Epidermal melanocyte (primary cell): ENCODE results near the gene MCTP1.

Source experiments
- DNase-seq: peaks from one replicate; pipeline ENCODE4 v3.0.0; 2011; ENCODE audit warnings: low spot score; ENCODE audit not compliant: insufficient read length

The MCTP1 gene

DNA sequence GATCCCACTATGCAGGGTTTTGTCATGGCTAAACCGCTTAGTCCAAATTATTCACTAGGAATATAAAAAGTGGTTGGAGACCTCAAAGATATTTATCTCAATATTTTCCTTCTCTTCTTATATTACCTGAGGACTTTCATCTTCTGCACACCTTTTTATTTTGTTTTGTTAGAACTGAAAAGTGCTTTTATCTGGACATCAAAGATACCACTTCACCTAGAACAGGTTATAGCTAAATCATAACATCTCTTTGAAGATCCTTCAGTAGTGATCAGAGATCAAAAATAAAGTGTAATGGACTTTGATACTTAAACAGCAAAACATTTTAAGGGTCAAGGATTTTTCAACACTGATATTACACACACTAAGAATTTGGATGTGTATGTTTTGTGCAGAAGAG is 160.2 kb downstream of the MCTP1 start:
- no peak for DNase-seq

DNA sequence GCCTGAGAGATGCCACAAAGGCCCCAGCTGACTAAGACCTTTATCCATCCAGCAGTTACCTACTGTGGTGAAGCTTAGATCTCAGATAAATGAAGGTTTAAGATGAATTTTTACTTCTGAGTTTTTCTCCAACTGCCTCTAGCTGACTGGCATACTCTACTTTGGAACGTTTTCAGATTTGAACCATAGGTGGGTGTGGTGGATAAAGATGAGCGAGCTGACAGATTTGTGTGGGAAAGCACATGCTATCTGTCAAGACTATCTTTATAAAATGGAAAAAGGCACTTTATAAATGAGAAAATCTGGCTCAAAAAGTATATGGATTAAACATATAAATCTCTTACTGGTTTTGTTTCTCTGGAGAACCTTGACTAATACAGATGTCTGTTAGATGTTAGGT is 160.8 kb downstream of the MCTP1 start:
- no peak for DNase-seq

DNA sequence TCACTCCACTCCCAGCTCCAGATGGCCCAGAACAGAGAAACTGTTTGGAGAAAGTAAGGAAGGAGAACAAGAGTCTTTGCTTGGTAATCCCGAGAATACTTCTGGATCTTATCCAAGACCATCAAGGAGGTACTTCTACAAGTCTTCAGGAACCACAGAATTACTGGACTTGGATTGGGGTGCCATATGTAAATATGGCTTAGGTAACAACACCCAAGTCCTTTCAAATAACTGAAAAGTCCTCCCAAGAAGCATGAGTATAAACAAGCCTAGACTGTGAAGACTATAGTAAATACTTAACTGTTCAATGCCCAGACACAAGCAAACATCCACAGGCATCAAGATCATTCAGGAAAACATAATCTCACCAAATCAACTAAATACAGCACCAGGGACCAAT is 170.0 kb downstream of the MCTP1 start:
- DNase-seq: no peak

DNA sequence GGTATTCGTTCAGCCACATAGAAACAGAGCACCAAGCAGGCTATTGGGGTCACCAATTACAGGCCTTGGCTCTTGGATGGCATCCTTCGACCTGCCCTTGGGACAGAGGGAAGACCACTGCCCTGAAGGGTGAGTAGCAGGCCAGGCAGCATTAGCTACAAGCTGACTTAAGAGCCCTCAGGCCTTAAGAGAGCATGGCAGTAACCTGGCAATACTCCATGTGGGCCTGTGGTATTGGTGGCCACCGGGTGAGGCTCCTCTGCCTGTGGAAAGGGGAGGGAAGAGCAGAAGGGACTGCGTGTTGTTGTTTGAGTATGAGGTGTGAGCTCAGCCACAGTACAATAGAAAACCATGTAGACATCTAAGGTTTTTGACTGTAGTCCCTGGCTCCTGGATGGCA is 170.6 kb downstream of the MCTP1 start:
- no peak for DNase-seq

DNA sequence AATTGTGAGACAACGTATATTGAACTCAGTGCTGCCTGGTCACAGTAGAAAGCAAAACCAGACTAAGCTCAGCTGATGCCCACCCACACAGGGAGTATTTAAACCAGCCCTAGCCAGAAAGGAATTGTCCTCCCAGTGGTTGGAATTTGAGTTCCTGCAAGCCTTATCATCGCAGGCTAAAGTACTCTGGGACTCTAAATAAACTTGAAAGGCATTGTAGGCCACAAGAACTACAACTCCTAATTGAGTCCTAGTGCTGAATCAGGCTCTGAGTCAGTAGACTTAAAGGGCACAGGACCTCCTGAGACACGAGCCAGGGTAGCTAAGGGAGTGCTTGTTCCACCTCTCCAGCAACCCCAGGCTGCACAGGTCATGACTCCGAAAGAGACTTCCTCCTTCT is 171.4 kb downstream of the MCTP1 start:
- no peak for DNase-seq

DNA sequence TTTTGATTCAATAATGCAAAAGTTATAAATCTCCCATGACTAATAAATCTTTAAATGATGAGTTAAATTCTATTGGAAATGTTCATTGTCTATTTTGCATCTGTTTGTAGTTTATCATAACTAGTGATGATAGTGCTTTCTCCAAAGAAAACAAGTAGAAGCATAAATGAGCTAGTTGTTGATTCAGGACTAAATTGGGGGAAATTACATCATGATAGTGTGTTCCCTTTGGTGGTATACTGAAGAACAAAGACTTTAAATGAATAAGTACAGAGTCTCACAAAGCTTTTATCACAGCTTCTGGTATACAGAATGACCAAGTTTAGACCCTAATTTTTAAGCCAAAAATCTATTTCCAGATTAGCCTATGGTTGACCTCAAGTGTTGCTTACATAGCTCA is 173.8 kb downstream of the MCTP1 start:
- DNase-seq: no peak

DNA sequence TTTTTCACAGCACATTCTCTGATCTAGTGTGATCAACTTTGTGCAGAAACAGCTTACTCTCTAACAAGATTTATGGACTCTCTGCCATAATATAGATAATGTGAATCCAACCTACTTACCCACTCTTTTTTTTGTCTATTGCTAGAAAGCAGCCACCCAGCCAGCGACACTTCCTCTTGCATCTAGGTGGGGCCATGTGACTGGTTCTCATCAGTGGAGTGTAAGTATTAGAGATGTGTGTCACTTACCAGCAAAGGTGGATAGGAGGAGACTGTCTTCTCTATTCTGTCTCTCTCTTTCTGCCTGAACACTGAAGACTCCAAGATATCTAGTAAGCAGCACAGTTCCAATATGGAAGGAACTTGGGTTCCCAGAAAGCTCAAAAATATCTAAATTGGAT is 174.8 kb downstream of the MCTP1 start:
- DNase-seq: no peak

DNA sequence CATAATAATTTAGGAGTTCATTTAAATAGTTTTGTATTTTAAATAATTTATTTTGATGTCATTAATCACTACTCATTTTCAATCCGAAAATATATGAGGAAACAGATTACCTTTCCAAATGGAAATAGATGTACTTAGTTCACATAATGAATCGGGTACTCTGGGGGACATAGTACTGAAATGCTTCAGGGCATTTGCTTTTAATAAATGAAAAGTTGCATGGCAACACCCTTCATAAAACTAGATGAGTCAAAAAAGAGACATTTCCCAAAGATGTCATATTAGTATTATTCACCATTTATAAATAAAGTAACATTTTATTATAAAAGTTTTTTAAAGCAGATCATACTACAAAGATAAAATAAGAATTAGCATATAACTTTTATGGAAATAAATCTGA is 177.8 kb downstream of the MCTP1 start:
- DNase-seq: no peak

DNA sequence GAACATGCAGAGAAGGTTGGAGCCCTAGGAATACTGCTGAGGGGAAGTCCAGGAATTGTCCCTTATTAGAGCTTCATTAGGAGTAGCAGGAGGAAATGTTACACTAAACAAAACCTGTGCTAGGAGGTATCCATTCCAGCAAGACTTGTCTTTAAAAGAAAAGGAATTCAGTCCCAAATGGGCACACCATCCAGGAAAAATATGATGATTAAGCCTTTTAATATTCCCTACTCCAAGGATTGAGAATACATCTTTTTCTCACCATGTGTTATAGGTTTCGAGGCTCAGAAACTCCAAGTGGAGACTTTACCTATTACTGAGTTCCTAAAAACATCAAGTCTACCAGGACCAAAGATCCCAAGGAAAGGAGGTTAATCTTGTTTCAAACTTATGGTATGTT is 179.3 kb downstream of the MCTP1 start:
- no peak for DNase-seq

DNA sequence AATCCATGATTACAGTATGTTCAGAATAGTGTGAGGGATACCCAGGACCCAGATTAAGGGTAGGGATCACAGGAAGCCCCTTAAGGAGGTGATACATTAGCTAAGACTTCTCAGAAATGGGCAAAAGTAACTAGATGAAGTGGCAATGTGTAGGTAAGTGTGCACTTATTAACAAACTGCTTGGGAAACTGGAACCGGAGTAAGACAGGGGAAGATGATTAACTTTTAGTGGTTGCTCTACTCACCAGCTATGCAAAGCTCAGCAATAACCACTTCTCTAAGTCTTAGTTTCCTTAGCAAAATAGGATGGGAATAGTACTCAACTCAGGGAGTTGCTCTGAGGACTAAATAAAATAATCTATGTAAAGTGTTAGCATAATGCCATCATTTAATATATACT is 182.2 kb downstream of the MCTP1 start:
- DNase-seq: no peak

DNA sequence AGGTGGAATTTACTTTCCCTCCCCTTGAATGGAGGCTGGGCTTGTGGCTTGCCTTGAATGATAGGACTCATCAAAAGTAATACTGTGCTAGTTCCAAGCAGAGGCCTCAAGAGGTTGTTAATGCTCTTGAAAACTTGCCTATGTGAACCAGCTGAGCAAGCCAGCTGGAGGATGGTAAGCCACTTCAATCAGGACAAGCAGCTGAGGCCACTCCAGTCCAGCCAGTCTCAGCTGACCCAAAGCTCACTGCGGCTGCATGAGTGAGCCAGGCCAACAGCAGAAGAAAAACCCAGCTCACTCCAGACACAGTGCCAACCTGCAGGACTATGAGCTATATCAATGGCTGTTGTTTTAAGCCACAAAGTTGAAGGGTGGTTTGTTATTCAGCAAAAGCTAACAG is 182.8 kb downstream of the MCTP1 start:
- DNase-seq: no peak

DNA sequence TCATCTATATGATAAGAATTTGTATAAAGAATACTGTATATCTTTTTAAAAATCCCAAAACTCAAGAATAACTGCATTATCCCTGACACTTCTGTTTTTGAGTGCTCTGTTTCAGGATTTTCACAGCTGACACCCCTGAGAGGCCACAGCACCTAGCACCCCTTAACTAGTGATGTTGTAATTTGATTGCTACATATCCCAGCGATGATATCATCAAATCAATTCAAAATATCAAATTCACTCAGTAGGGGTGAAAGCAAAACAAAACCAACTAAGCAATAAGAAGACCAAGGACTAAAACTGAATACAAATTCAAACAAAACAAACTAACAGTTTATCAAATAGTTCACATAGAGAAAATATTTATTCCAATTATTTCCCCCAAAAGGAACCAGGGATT is 184.3 kb downstream of the MCTP1 start:
- DNase-seq: no peak

DNA sequence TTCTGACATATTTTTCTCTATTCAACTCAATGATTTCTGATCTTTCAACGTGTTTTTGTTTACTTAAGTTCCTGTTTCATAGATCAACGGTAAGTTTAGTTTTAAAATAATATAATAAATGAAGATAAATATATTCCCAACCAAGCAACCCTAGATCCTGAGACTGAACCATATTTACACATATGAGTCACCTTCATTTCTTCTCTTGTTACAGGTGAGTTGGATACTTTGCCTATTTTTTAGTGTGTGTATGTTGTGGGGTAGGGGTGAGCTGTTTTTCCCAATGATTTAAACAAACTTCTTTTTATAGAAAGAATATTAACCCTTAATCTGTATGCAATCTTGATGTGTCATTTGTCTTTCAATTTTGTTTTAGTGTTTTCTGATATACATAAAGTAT is 186.9 kb downstream of the MCTP1 start:
- no peak for DNase-seq

DNA sequence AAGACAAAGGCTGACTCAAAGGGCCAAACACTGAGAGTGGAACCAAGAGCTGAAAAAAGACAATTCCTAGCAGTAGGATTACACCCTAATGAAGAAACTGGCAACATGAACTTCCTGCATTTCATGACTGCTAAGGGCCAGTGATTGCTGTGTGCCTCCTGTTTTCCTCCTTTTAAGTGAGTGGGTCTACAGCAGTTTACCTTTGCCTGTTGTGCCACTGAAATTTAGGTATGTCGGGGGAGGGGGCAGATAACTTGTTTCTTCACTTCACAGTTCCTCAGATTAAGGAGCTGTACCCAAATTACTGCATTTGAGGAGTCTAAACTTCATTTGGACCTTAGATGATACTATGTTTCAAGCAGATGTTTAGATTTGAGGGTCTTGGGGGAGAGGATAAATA is 191.7 kb downstream of the MCTP1 start:
- no peak for DNase-seq

DNA sequence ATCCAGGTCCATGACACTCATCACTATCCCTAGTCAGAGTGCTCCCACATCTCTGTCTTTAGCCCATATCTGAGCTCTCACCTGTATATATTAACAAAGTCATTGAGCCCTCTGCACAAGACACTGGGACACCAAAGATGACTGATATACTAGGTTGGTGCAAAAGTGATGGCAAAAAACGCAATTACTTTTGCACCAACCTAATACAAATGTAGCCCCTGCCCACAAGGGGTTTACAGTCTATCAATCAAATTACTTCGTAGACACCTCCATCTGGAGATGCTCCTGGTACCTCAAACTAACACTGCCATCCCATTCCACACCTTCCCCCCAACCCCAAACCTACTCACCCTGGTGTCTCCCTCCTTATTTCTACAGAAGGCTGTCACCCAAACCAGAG is 194.1 kb downstream of the MCTP1 start:
- no peak for DNase-seq

DNA sequence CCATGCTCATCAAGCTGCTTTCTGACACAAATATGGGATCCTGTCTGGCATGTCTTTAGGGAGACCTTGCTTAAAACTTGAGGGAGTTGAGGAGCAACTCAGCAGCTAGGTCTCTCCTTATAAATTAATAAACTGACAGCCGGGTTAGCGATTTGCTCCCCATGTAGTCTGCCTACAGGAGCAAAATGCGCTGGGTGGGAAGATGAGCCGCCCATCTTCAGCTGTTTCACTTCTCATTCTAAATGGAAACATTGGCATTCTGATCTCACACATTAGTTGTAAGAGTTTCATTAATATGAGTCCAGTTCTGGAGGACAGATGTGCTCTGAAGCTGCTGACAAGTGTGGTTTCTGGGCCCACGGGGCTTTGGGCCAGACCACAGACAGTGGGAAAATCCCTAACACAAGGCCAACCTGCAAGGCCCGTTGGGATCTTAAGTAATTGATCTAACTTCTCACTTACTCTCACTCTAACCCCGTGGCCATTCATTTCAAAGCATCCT is 197.0 kb downstream of the MCTP1 start:
- DNase-seq: no peak

DNA sequence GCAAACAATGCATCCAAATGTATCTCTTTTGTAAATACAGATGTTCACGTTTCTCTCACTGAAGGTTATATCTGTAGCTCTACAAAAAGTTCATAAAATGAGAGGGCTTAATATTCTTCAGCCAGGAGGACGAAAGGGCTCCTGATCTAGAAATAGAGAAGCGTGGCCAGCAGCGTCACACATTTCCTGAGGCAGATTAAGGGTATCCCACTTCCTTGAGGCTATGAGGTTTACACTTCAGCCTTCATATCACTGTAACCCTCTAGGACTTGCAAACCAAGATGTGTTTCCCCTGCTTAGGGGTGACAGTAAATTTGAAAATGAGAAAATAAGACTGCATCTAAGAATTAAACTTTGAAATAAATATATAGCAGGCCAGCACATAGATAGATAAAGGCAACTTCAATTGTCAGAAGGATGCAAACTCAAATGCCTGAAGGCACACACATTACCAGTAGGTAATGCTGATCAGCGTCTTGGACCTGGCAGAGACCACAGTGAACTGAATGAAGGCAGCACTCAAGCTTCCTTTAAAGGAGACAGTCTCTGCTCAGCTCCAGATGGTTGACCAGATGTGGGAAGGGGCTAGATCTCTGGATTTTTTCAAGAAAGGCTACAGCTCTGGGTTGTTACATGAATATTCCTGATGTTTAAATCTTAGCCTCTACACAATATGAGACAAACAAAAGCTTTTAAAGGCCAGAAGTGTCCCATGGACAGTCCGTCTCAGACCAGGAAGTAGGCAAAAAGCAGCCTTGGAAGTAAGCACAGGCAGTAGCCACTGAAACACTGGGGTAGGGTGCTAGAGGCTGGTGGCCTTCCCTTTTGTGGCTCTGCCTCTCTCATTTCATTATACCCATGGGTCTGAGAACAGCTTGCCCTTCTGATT is 197.7 kb downstream of the MCTP1 start:
- DNase-seq: no peak

DNA sequence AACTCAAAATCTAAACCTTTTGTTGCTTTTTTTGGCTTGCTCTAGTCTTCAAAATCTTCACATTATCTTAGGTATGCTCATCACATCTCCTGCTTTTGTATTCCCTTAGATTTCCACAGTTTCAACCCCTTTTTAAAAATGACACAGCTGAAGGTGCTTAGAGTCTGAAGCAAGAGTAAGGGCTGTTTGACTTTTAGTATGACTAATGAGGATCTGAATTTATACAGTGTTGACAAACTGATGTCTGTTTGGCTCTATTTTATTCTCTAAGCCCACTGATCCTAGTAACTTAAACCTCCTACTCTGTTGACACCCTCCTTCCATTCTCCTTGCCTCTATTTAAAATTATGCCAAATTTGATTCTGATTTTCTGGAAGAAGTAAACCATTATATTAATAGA is 200.1 kb downstream of the MCTP1 start:
- no peak for DNase-seq

DNA sequence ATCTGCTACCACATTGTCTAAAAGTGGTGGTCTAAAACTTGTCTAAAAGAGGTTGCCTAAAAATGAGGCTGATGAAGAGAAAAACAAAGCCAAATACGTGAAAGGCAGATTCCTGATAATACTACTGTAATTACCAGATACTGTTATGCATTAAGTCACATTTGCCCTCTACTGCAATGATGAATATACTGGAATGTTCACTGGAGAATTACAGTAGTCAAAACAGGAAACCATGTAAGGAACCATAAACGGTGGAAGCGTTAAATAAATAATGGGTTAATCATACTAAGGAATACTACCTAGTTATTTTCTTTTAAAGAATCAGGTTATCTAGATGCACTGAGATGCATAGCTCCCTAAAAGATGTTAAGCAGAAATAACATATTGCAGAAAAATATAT is 201.3 kb downstream of the MCTP1 start:
- no peak for DNase-seq

DNA sequence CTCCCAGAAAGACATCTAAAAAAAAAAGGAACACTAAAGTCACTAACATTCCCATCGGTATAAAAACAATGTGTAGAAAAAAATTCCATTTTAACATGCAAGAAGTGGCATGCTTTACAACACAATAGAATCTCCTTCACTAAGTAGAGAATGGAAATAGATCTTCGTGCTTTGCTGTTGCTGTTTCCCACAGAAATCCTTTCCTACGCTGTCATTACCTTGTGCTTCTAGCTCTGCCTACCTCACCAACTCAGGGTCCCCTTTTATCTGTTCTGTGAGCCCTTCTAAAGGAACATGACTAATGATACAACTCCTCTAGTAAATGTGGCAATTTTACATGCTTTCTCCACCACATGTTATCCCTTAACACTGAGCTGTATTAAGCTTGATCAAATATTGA is 202.9 kb downstream of the MCTP1 start:
- DNase-seq: no peak

DNA sequence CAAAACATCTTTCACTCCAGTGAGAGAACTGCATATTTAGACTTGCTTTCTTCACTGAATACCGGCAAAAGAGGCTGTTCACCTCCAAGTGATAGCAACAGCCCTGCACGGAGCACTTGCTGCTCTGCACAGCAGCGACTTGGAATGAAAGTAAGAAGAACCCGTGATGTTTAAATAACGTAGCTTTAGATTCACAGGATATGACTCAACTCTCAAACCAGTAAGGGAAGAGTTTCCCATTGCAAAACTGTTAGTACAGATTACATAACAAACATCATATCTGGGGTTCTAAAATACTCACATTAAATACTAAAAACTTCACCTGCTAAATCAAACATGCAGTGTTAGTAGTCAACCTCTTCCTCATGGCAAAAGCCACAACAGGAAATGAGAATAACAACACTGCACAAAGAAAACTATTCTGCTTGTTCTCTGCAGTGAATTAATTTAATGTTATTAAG is 203.4 kb downstream of the MCTP1 start:
- DNase-seq: no peak

DNA sequence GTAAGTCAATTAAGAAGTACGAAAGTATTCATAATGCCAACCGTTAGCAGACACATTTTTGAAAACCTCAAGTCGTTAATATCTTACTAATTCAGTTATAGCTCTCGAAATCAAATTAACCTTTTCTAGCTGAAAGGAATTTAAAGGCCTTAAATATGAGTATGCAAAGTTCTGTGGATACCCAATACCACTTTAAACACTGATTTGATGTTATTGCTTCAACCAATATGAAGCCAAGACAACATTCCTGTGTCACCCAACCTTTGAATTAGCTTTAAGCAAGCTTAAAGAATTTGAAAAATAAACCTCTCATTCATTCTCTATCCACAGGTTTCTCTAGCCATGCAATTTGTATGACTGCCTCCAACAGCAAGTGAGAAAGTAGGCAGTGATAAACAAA is 204.5 kb downstream of the MCTP1 start:
- no peak for DNase-seq

DNA sequence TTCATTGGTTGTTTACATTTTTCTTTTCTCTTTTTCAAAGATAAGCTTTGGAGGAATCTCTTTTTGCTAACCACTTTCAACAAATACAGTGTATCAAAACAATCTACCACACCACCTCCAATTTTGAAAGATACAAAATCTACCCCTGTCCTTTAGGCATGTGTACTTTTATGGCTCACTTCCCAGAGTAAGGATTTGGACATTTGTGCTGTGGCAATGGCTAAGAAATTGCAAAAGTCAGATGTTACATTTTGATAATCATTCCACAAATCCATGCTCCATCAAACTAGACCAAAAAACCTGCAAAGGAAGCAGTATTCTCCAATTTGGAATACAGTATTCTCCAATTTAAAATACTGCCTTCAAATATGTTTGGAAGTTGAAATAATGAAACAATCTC is 204.9 kb downstream of the MCTP1 start:
- no peak for DNase-seq
